Measurements from ENCODE around the gene BBX.

The BBX gene

GRCh38 chr3:107668416-107668815, 145.7 kb downstream of the BBX start:
- no peak overlapping the region for H3K27ac ChIP-seq
- H3K4me3 ChIP-seq: no peak overlapping the region
- H3K9me3 ChIP-seq (ENCODE audit: low read depth, low read length): no peaks in the 10 kb centered on the region
- H3K36me3 ChIP-seq (ENCODE audit: insufficient read depth, low read length): no peaks in the 10 kb centered on the region
- no peak for DNase-seq (ENCODE audit: low read depth, low spot score)
- H3K9ac ChIP-seq (ENCODE audit: insufficient read length): no peak overlapping the region
- TF ChIP-seq FOXP2 (optimal IDR thresholded peaks at IDR 0.05; ENCODE audit: control extremely low read depth, extremely low read length, insufficient read depth) (no peak), POLR2AphosphoS5 (IDR thresholded peaks at IDR 0.05; ENCODE audit: borderline replicate concordance, low read depth, low read length) (no peak), EZH2 (IDR thresholded peaks at IDR 0.05) (no peak)

- no peak for DNase-seq (ENCODE audit: low read depth, low spot score)
- no peak overlapping the region for H3K27ac ChIP-seq
Measured at GRCh38 chr3:107668963-107669362, 146.2 kb downstream of the BBX start.

GRCh38 chr3:107669669-107670068, 146.9 kb downstream of the BBX start:
- no peak overlapping the region for H3K27ac ChIP-seq
- H3K9me3 ChIP-seq (ENCODE audit: low read depth, low read length): no peaks in the 10 kb centered on the region
- DNase-seq (ENCODE audit: low read depth, low spot score): no peak
- TF ChIP-seq EZH2 (IDR thresholded peaks at IDR 0.05) (no peak), FOXP2 (optimal IDR thresholded peaks at IDR 0.05; ENCODE audit: control extremely low read depth, extremely low read length, insufficient read depth) (no peak), POLR2AphosphoS5 (IDR thresholded peaks at IDR 0.05; ENCODE audit: borderline replicate concordance, low read depth, low read length) (no peak)
- H3K4me3 ChIP-seq: no peak overlapping the region
- no peaks in the 10 kb centered on the region for H3K36me3 ChIP-seq (ENCODE audit: insufficient read depth, low read length)
- H3K9ac ChIP-seq (ENCODE audit: insufficient read length): no peak overlapping the region

More at GRCh38 chr3:107668963-107669362, 146.2 kb downstream of the BBX start:
- Histone ChIP-seq H3K9ac (ENCODE audit: insufficient read length) (no peak overlapping the region), H3K4me3 (no peak overlapping the region), H3K36me3 (ENCODE audit: insufficient read depth, low read length) (no peaks in the 10 kb centered on the region), H3K9me3 (ENCODE audit: low read depth, low read length) (no peaks in the 10 kb centered on the region)
- TF ChIP-seq EZH2 (IDR thresholded peaks at IDR 0.05) (no peak), FOXP2 (optimal IDR thresholded peaks at IDR 0.05; ENCODE audit: control extremely low read depth, extremely low read length, insufficient read depth) (no peak), POLR2AphosphoS5 (IDR thresholded peaks at IDR 0.05; ENCODE audit: borderline replicate concordance, low read depth, low read length) (no peak)

- Histone ChIP-seq H3K9me3 (ENCODE audit: low read depth, low read length) (no peaks in the 10 kb centered on the region), H3K36me3 (ENCODE audit: insufficient read depth, low read length) (no peaks in the 10 kb centered on the region), H3K4me3 (no peak overlapping the region), H3K9ac (ENCODE audit: insufficient read length) (no peak overlapping the region), H3K27ac (no peak overlapping the region)
- no peak for TF ChIP-seq POLR2AphosphoS5 (IDR thresholded peaks at IDR 0.05; ENCODE audit: borderline replicate concordance, low read depth, low read length)
- TF ChIP-seq FOXP2 (optimal IDR thresholded peaks at IDR 0.05; ENCODE audit: control extremely low read depth, extremely low read length, insufficient read depth): no peak
- no peak for TF ChIP-seq EZH2 (IDR thresholded peaks at IDR 0.05)
- DNase-seq (ENCODE audit: low read depth, low spot score): no peak
Measured at GRCh38 chr3:107670986-107671385, 148.2 kb downstream of the BBX start.

- TF ChIP-seq POLR2AphosphoS5 (IDR thresholded peaks at IDR 0.05; ENCODE audit: borderline replicate concordance, low read depth, low read length): no peak
- TF ChIP-seq FOXP2 (optimal IDR thresholded peaks at IDR 0.05; ENCODE audit: control extremely low read depth, extremely low read length, insufficient read depth): no peak
- no peak for TF ChIP-seq EZH2 (IDR thresholded peaks at IDR 0.05)
- Histone ChIP-seq H3K27ac (no peak overlapping the region), H3K9me3 (ENCODE audit: low read depth, low read length) (no peaks in the 10 kb centered on the region), H3K9ac (ENCODE audit: insufficient read length) (no peak overlapping the region), H3K36me3 (ENCODE audit: insufficient read depth, low read length) (no peaks in the 10 kb centered on the region), H3K4me3 (no peak overlapping the region)
- no peak for DNase-seq (ENCODE audit: low read depth, low spot score)
Measured at GRCh38 chr3:107674371-107674770, 151.6 kb downstream of the BBX start.

GRCh38 chr3:107675233-107675900, 152.6 kb downstream of the BBX start:
- H3K27ac ChIP-seq: no peak overlapping the region
- H3K9me3 ChIP-seq (ENCODE audit: low read depth, low read length): no peaks in the 10 kb centered on the region
- H3K4me3 ChIP-seq: no peak overlapping the region
- TF ChIP-seq FOXP2 (optimal IDR thresholded peaks at IDR 0.05; ENCODE audit: control extremely low read depth, extremely low read length, insufficient read depth) (no peak), POLR2AphosphoS5 (IDR thresholded peaks at IDR 0.05; ENCODE audit: borderline replicate concordance, low read depth, low read length) (no peak), EZH2 (IDR thresholded peaks at IDR 0.05) (no peak)
- DNase-seq (ENCODE audit: low read depth, low spot score): no peak
- no peaks in the 10 kb centered on the region for H3K36me3 ChIP-seq (ENCODE audit: insufficient read depth, low read length)
- no peak overlapping the region for H3K9ac ChIP-seq (ENCODE audit: insufficient read length)

GRCh38 chr3:107676469-107677309, 153.9 kb downstream of the BBX start:
- no peak overlapping the region for H3K27ac ChIP-seq
- peak; percentile 18 for DNase-seq (ENCODE audit: low read depth, low spot score)
- no peaks in the 10 kb centered on the region for H3K36me3 ChIP-seq (ENCODE audit: insufficient read depth, low read length)
- H3K4me3 ChIP-seq: no peak overlapping the region
- no peaks in the 10 kb centered on the region for H3K9me3 ChIP-seq (ENCODE audit: low read depth, low read length)
- TF ChIP-seq FOXP2 (optimal IDR thresholded peaks at IDR 0.05; ENCODE audit: control extremely low read depth, extremely low read length, insufficient read depth) (no peak), EZH2 (IDR thresholded peaks at IDR 0.05) (no peak), POLR2AphosphoS5 (IDR thresholded peaks at IDR 0.05; ENCODE audit: borderline replicate concordance, low read depth, low read length) (no peak)
- no peak overlapping the region for H3K9ac ChIP-seq (ENCODE audit: insufficient read length)

GRCh38 chr3:107679921-107680320, 157.2 kb downstream of the BBX start:
- no peak for TF ChIP-seq EZH2 (IDR thresholded peaks at IDR 0.05)
- TF ChIP-seq FOXP2 (optimal IDR thresholded peaks at IDR 0.05; ENCODE audit: control extremely low read depth, extremely low read length, insufficient read depth): no peak
- TF ChIP-seq POLR2AphosphoS5 (IDR thresholded peaks at IDR 0.05; ENCODE audit: borderline replicate concordance, low read depth, low read length): no peak
- Histone ChIP-seq H3K9ac (ENCODE audit: insufficient read length) (no peak overlapping the region), H3K4me3 (no peak overlapping the region), H3K36me3 (ENCODE audit: insufficient read depth, low read length) (no peaks in the 10 kb centered on the region), H3K9me3 (ENCODE audit: low read depth, low read length) (no peaks in the 10 kb centered on the region), H3K27ac (no peak overlapping the region)
- no peak for DNase-seq (ENCODE audit: low read depth, low spot score)
